Liver (tissue), 3 donors: ENCODE data around the gene USP21.

Experiments
- CTCF ChIP-seq: fragments of 150-350 bp; IDR thresholded peaks from 2 replicates; pipeline ENCODE4 v1.5.1; 2017; ENCODE audit warnings: improper control_type of control experiment, low read depth, low read length; ENCODE audit not compliant: missing input control
- EGR1 ChIP-seq, 2 donors: IDR thresholded peaks; 2 replicates each; pipeline ENCODE4 v1.6.1; 2016 to 2018; ENCODE audit warnings: antibody characterized with exemption in 2 of 2, low read depth in 2 of 2
- RAD21 ChIP-seq, 2 donors: IDR thresholded peaks; 2 replicates each; pipeline ENCODE4 v1.6.1; 2016; ENCODE audit warnings: antibody characterized with exemption in 2 of 2, mild to moderate bottlenecking in 2 of 2
- TAF1 ChIP-seq: conservative IDR thresholded peaks from 2 replicates; pipeline ENCODE4 v1.6.1; 2016; ENCODE audit warnings: antibody characterized with exemption, mild to moderate bottlenecking
- donor health status: healthy.
- donor health status: healthy.

DNA sequence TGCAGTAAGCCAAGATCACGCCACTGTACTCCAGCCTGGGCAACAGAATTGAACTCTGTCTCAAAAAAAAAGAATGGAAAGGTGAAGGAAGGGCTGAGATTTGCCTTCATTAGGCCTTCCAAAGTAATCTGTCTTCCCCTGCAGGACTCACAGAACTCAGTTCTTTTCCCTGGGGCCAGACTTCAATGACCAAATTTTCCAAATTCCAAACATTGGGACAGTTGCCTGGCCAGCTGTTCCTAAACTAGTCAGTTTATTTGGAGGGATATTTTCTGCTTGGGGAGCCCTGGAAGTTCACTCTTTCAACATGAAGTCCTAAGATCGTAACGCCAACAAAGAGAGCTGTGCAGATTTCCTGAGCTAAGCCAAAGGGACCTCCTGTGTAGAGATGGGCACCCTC is 21.4 kb upstream of the USP21 start:
- no peak for TF ChIP-seq CTCF
- no peak for TF ChIP-seq RAD21 (IDR thresholded peaks at IDR 0.05)
- no peak for TF ChIP-seq TAF1
- no peak for TF ChIP-seq EGR1 (IDR thresholded peaks at IDR 0.05; ENCODE audit: low read depth in 2 of 2)
